Vagina (tissue), 2 donors: Measurements from ENCODE around the gene NBPF3. TPM values are rescaled to one million over a fixed set of nuclear protein-coding genes. Genes with fewer than 3 reads are reported as not detected.

ENCODE experiments used
- DNase-seq, 2 donors: peaks; one replicate each; pipeline ENCODE4 v3.0.0-alpha.2; 2017; ENCODE audit errors: extremely low spot score in 2 of 2
- H3K27ac ChIP-seq: fragments of 200-600 bp; sonication (generic); one replicate; pipeline ENCODE4 v1.5.1; 2019
- H3K27me3 ChIP-seq: fragments of 200-600 bp; sonication (generic); one replicate; pipeline ENCODE4 v1.5.1; 2019
- H3K36me3 ChIP-seq, 2 donors: fragments of 200-600 bp; sonication (generic); one replicate each; pipeline ENCODE4 v1.5.1; 2017 to 2019
- H3K4me1 ChIP-seq: fragments of 200-600 bp; sonication (generic); one replicate; pipeline ENCODE4 v1.5.1; 2019
- H3K4me3 ChIP-seq, 2 donors: fragments of 200-600 bp; sonication (generic); 1 replicate in 1 of 2; 2 replicates in 1 of 2; pipeline ENCODE4 v1.5.1; 2016 to 2019
- H3K9me3 ChIP-seq: fragments of 200-600 bp; sonication (generic); one replicate; pipeline ENCODE4 v1.5.1; 2019
- CTCF ChIP-seq, 3 experiments: fragments of 450-650 bp in 2 of 3; fragments of 200-600 bp in 1 of 3; sonication (generic) in 1 of 3; IDR thresholded peaks; one replicate each; pipeline ENCODE4 v1.5.1; 2017 to 2019; ENCODE audit warnings: antibody characterized with exemption in 3 of 3, mild to moderate bottlenecking in 2 of 3, moderate library complexity in 2 of 3
- POLR2A ChIP-seq, 2 donors: fragments of 450-650 bp; IDR thresholded peaks; one replicate each; pipeline ENCODE4 v1.6.1; 2017; ENCODE audit warnings: antibody characterized with exemption in 2 of 2, mild to moderate bottlenecking in 2 of 2, moderate library complexity in 2 of 2
- POLR2AphosphoS5 ChIP-seq, 2 donors: sonication (generic); formaldehyde crosslinking; IDR thresholded peaks; one replicate each; pipeline ENCODE4 v1.9.0; 2017; ENCODE audit warnings: antibody characterized with exemption in 2 of 2, mild to moderate bottlenecking in 2 of 2, low read depth in 1 of 2; ENCODE audit not compliant: insufficient read depth in 1 of 2
- intact Hi-C: fragments of 100-400 bp; cut with DNase I; formaldehyde crosslinking; loops from one replicate; pipeline ENCODE4 v1.15.1; 2023
- total RNA-seq: library from RNA; depleted of rRNA; stranded (reverse); fragments of >200 nt; gene quantifications from one replicate; pipeline ENCODE4 v1.2.3, GENCODE V29; 2016

NBPF3 gene
- total RNA-seq, 1 donor from 2014 or later: 10.1 TPM

- no peaks in the 10 kb centered on the region for H3K36me3 ChIP-seq
- no peaks in the 10 kb centered on the region for H3K4me1 ChIP-seq
- intact Hi-C loops: loop anchor here (5.0 kb wide), 1 partner anchor 531 kb away; no protein-coding TSS in a partner anchor
- no peaks in the 10 kb centered on the region for H3K27me3 ChIP-seq
- TF ChIP-seq CTCF (IDR thresholded peaks at IDR 0.05) (no peak), POLR2A (IDR thresholded peaks at IDR 0.05) (no peak), POLR2AphosphoS5 (IDR thresholded peaks at IDR 0.05; ENCODE audit: insufficient read depth in 1 of 2, low read depth in 1 of 2) (no peak)
- no peaks in the 10 kb centered on the region for H3K9me3 ChIP-seq
- no peak overlapping the region for H3K27ac ChIP-seq
- H3K4me3 ChIP-seq: no peak overlapping the region
- no peak for DNase-seq
These were observed 51.0 kb downstream of the NBPF3 start for GRCh38 chr1:21490774-21491487.

GRCh38 chr1:21491488-21492355 is 51.8 kb downstream of the NBPF3 start:
- no peak overlapping the region for H3K27ac ChIP-seq
- no peak overlapping the region for H3K4me3 ChIP-seq
- TF ChIP-seq POLR2AphosphoS5 (IDR thresholded peaks at IDR 0.05; ENCODE audit: insufficient read depth in 1 of 2, low read depth in 1 of 2) (no peak), CTCF (IDR thresholded peaks at IDR 0.05) (no peak), POLR2A (IDR thresholded peaks at IDR 0.05) (no peak)
- DNase-seq: no peak
- intact Hi-C loops: loop anchor here (5.0 kb wide), 1 partner anchor 531 kb away; no protein-coding TSS in a partner anchor
- no peaks in the 10 kb centered on the region for H3K36me3 ChIP-seq
- H3K9me3 ChIP-seq: no peaks in the 10 kb centered on the region
- no peaks in the 10 kb centered on the region for H3K4me1 ChIP-seq
- no peaks in the 10 kb centered on the region for H3K27me3 ChIP-seq

- intact Hi-C loops: loop anchor here (5.0 kb wide), 1 partner anchor 530 kb away; no protein-coding TSS in a partner anchor
- H3K4me1 ChIP-seq: no peaks in the 10 kb centered on the region
- TF ChIP-seq POLR2AphosphoS5 (IDR thresholded peaks at IDR 0.05; ENCODE audit: insufficient read depth in 1 of 2, low read depth in 1 of 2): no peak
- H3K36me3 ChIP-seq: no peaks in the 10 kb centered on the region
- H3K27ac ChIP-seq: no peak overlapping the region
- H3K9me3 ChIP-seq: no peaks in the 10 kb centered on the region
- no peaks in the 10 kb centered on the region for H3K27me3 ChIP-seq
- DNase-seq: no peak
- no peak overlapping the region for H3K4me3 ChIP-seq
These were observed 52.4 kb downstream of the NBPF3 start for GRCh38 chr1:21492356-21492625.

GRCh38 chr1:21494196-21494595 is 54.3 kb downstream of the NBPF3 start:
- H3K27ac ChIP-seq: no peak overlapping the region
- H3K4me3 ChIP-seq: no peak overlapping the region
- no peak for DNase-seq
- no peaks in the 10 kb centered on the region for H3K36me3 ChIP-seq
- no peaks in the 10 kb centered on the region for H3K27me3 ChIP-seq
- H3K4me1 ChIP-seq: no peaks in the 10 kb centered on the region
- no peaks in the 10 kb centered on the region for H3K9me3 ChIP-seq
- intact Hi-C loops: loop anchor here (5.0 kb wide), 1 partner anchor 528 kb away; no protein-coding TSS in a partner anchor
- TF ChIP-seq CTCF (IDR thresholded peaks at IDR 0.05): no peak
- TF ChIP-seq POLR2A (IDR thresholded peaks at IDR 0.05): no peak
- no peak for TF ChIP-seq POLR2AphosphoS5 (IDR thresholded peaks at IDR 0.05; ENCODE audit: insufficient read depth in 1 of 2, low read depth in 1 of 2)

- H3K4me3 ChIP-seq: no peak overlapping the region
- H3K36me3 ChIP-seq: no peaks in the 10 kb centered on the region
- no peaks in the 10 kb centered on the region for H3K27me3 ChIP-seq
- DNase-seq: no peak
- H3K4me1 ChIP-seq: no peaks in the 10 kb centered on the region
- TF ChIP-seq POLR2A (IDR thresholded peaks at IDR 0.05): no peak
- no peak for TF ChIP-seq POLR2AphosphoS5 (IDR thresholded peaks at IDR 0.05; ENCODE audit: insufficient read depth in 1 of 2, low read depth in 1 of 2)
- no peak for TF ChIP-seq CTCF (IDR thresholded peaks at IDR 0.05)
- H3K9me3 ChIP-seq: no peaks in the 10 kb centered on the region
- no peak overlapping the region for H3K27ac ChIP-seq
- intact Hi-C loops: no loop called here
These were observed 55.4 kb downstream of the NBPF3 start for GRCh38 chr1:21495225-21495820.
